Mucosa of rectum (tissue), 2 donors: ENCODE measurements around the gene SUCO.

Experiments
- H3K27ac ChIP-seq, 2 donors: one replicate each; pipeline ENCODE4 v1.7.0; 2013; ENCODE audit warnings: inconsistent platforms in 2 of 2, low read depth in 2 of 2, low read length in 2 of 2
- H3K27me3 ChIP-seq, 2 donors: one replicate each; pipeline ENCODE4 v1.7.0; 2013; ENCODE audit warnings: low read length in 2 of 2; ENCODE audit not compliant: control insufficient read depth in 2 of 2, insufficient read depth in 2 of 2
- H3K36me3 ChIP-seq, 2 donors: one replicate each; pipeline ENCODE4 v1.7.0; 2013; ENCODE audit warnings: low read length in 2 of 2; ENCODE audit not compliant: control insufficient read depth in 2 of 2, insufficient read depth in 2 of 2
- H3K4me1 ChIP-seq, 2 donors: one replicate each; pipeline ENCODE4 v1.7.0; 2013; ENCODE audit warnings: low read length in 2 of 2, mild to moderate bottlenecking in 1 of 2; ENCODE audit not compliant: control insufficient read depth in 2 of 2, insufficient read depth in 2 of 2
- H3K4me3 ChIP-seq, 2 donors: one replicate each; pipeline ENCODE4 v1.7.0; 2013; ENCODE audit warnings: low read length in 2 of 2
- H3K9ac ChIP-seq, 2 donors: one replicate each; pipeline ENCODE4 v1.7.0; 2013; ENCODE audit warnings: low read length in 2 of 2, low read depth in 1 of 2, mild to moderate bottlenecking in 1 of 2
- H3K9me3 ChIP-seq, 2 donors: one replicate each; pipeline ENCODE4 v1.7.0; 2013; ENCODE audit warnings: low read length in 2 of 2; ENCODE audit not compliant: control insufficient read depth in 2 of 2
- donor health status: healthy.
- donor health status: Normal muscosa, but diverticular disease.

The SUCO gene

GRCh38 chr1:172557270-172557669, 24.3 kb downstream of the SUCO start:
- no peaks in the 10 kb centered on the region for H3K27me3 ChIP-seq
- no peak overlapping the region for H3K4me3 ChIP-seq
- H3K9ac ChIP-seq: no peak overlapping the region
- no peaks in the 10 kb centered on the region for H3K9me3 ChIP-seq
- H3K27ac ChIP-seq: no peak overlapping the region
- no peaks in the 10 kb centered on the region for H3K4me1 ChIP-seq
- peaks cover 8 to 9% of the 10 kb centered on the region in 2 donors for H3K36me3 ChIP-seq

DNA sequence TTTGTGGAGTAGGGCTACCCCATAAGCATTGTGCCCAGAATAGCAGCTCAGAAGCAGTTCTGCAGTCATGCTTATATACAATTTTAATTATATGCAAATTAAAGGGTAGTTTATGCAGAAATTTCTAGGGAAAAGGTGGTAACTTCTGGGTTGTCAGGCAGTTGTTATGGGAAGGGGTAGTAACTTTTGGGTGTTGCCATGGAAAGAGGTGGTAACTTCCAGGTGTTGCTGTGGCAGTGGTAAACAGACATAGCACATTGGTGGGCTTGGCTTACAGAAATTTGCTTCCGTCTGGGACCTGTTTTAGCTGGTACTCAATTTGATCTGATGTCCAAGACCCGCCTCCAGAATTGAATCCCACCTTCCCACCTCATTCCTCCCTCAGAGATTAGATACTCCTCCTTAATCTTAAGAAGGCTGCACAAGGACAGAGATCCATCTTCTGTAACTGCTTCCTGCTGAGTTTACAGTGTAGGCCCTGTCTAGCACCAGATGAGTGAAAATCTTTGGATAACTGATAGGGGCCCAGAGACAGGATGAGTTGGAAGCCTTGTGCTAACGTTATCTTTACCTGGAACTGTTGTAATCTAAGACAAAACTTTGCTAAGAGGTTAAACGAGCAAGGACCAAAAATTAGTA, 26.7 kb downstream of the SUCO start:
- no peaks in the 10 kb centered on the region for H3K4me1 ChIP-seq
- H3K27ac ChIP-seq: no peak overlapping the region
- H3K9me3 ChIP-seq: no peaks in the 10 kb centered on the region
- no peak overlapping the region for H3K4me3 ChIP-seq
- no peaks in the 10 kb centered on the region for H3K27me3 ChIP-seq
- H3K36me3 ChIP-seq: peaks cover 11 to 15% of the 10 kb centered on the region in 2 donors
- no peak overlapping the region for H3K9ac ChIP-seq

DNA sequence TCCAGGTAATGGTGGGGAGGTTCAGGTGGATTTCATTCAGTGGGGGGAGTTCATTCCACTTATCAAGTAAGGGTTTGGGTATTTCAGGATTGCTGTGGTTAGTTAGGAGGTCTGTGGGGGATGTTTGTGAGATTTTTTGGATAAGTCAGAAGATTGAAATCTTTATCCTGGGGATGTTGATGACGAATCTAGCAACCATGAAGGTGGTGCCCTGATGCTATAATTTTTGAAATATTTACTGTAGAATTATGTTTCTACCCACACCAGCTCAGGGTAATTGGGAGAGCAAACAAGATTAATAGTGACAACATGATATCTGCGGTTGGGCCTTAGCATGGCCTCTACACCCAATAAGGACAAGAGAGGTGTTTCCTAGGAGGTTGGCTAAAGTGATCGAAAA, 28.3 kb downstream of the SUCO start:
- peaks cover 15 to 23% of the 10 kb centered on the region in 2 donors for H3K36me3 ChIP-seq

GRCh38 chr1:172566196-172566997, 33.4 kb downstream of the SUCO start:
- Histone ChIP-seq H3K9me3 (peaks cover 3% of the 10 kb centered on the region in 2 donors), H3K4me3 (no peak overlapping the region), H3K27me3 (no peaks in the 10 kb centered on the region), H3K4me1 (no peaks in the 10 kb centered on the region), H3K9ac (no peak overlapping the region), H3K36me3 (peaks cover 19 to 41% of the 10 kb centered on the region in 2 donors), H3K27ac (no peak overlapping the region)

More for the DNA sequence above, 28.3 kb downstream of the SUCO start:
- Histone ChIP-seq H3K9me3 (no peaks in the 10 kb centered on the region), H3K27ac (no peak overlapping the region), H3K9ac (no peak overlapping the region), H3K4me1 (no peaks in the 10 kb centered on the region), H3K27me3 (no peaks in the 10 kb centered on the region), H3K4me3 (no peak overlapping the region)

DNA sequence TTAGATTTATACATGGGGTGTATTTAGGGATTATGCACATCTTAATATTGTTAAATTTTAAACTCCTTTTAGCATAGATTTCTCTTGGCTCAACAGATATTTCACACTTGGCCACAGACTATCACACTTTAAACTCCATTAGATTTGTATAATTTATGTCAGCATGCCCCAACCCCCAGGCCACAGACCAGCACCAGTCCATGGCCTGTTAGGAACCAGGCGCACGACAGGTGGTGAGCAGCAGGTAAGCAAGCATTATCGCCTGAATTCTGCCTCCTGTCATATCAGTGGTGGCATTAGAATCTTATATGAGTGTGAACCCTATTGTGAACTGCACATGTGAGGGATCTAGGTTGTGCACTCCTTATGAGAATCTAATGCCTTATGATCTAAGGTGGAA, 34.8 kb downstream of the SUCO start:
- Histone ChIP-seq H3K9ac (no peak overlapping the region), H3K9me3 (peaks cover 3% of the 10 kb centered on the region in 2 donors), H3K4me1 (no peaks in the 10 kb centered on the region), H3K4me3 (no peak overlapping the region), H3K27ac (no peak overlapping the region), H3K36me3 (peaks cover 16 to 36% of the 10 kb centered on the region in 2 donors), H3K27me3 (no peaks in the 10 kb centered on the region)

DNA sequence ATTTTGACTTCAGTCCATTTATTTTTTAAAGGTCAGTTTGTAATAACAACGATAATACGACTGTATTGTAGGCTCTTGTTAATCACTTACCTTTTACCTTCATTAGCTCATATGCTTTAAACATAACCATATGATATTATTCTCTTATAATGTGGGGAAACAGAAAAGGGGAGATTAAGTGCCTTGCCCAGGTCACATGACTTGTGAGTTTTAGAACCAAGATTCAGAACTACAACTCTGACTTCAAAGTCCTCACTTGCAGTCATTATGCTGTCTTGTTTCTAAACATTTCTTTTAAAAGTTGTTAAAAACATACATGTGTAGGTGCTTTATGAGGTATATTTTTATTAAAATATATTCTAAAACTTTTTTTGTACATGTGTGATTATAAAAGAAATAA, 41.1 kb downstream of the SUCO start:
- Histone ChIP-seq H3K36me3 (peaks cover 14 to 15% of the 10 kb centered on the region in 2 donors), H3K4me3 (no peak overlapping the region)

DNA sequence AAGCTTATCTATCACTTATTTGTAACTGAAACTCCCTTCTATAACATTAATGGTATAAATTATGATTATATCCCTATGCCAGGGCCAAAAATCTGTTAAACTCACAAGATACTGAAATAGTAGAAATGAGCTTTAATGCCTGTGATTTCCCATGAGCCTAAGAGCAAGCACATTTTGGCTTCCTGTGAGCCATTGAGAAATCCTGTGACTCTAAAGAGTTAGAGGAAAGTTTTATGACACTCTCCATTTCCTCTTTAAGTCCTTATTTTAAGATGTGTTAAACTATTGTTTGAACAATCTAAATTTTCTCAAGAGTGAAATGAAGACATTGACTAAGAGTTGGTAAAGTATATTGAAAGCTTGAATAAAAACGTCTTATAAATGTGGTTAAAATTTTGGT, 45.6 kb downstream of the SUCO start:
- H3K36me3 ChIP-seq: peaks cover 11 to 14% of the 10 kb centered on the region in 2 donors
- H3K9ac ChIP-seq: no peak overlapping the region
- no peaks in the 10 kb centered on the region for H3K4me1 ChIP-seq
- no peak overlapping the region for H3K4me3 ChIP-seq
- no peaks in the 10 kb centered on the region for H3K27me3 ChIP-seq
- H3K9me3 ChIP-seq: no peaks in the 10 kb centered on the region
- H3K27ac ChIP-seq: no peak overlapping the region

More for the DNA sequence above, 41.1 kb downstream of the SUCO start:
- no peak overlapping the region for H3K9ac ChIP-seq
- no peaks in the 10 kb centered on the region for H3K4me1 ChIP-seq
- H3K27ac ChIP-seq: no peak overlapping the region
- no peaks in the 10 kb centered on the region for H3K27me3 ChIP-seq
- peaks cover 3% of the 10 kb centered on the region in 2 donors for H3K9me3 ChIP-seq

GRCh38 chr1:172581273-172581672, 48.3 kb downstream of the SUCO start:
- no peaks in the 10 kb centered on the region for H3K9me3 ChIP-seq
- H3K9ac ChIP-seq: no peak overlapping the region
- peaks cover 10 to 11% of the 10 kb centered on the region in 2 donors for H3K36me3 ChIP-seq
- H3K4me3 ChIP-seq: no peak overlapping the region
- no peaks in the 10 kb centered on the region for H3K4me1 ChIP-seq
- H3K27me3 ChIP-seq: no peaks in the 10 kb centered on the region
- H3K27ac ChIP-seq: no peak overlapping the region

DNA sequence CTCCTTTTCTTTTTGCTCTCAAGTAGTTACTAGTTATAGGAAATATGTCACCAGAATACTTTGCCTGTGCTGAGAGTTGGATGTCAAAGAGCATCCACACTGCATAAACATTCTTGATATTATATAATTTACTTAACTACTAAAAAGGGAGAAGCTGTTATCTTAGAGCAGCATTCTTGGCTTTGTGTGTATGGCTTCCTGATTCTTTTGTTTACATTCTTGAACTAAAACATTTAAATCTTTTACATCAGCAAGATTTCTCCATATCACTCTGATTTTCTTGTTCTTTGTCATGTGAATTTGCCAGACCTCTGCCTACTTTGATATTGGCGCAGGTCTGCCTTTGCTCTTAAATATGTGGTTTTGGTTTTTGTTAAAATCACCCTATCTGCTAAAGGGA, 48.8 kb downstream of the SUCO start:
- peaks cover 10 to 11% of the 10 kb centered on the region in 2 donors for H3K36me3 ChIP-seq
- H3K4me3 ChIP-seq: no peak overlapping the region
- no peak overlapping the region for H3K27ac ChIP-seq
- H3K9ac ChIP-seq: no peak overlapping the region
- H3K27me3 ChIP-seq: no peaks in the 10 kb centered on the region
- no peaks in the 10 kb centered on the region for H3K9me3 ChIP-seq
- no peaks in the 10 kb centered on the region for H3K4me1 ChIP-seq

- Histone ChIP-seq H3K27me3 (no peaks in the 10 kb centered on the region), H3K9ac (no peak overlapping the region), H3K4me3 (no peak overlapping the region), H3K9me3 (no peaks in the 10 kb centered on the region), H3K36me3 (peaks cover 10 to 11% of the 10 kb centered on the region in 2 donors), H3K27ac (no peak overlapping the region), H3K4me1 (no peaks in the 10 kb centered on the region)
Observed at GRCh38 chr1:172582889-172583288, 49.9 kb downstream of the SUCO start.
